ENCODE results near the gene TMEM115.

The TMEM115 gene

DNA sequence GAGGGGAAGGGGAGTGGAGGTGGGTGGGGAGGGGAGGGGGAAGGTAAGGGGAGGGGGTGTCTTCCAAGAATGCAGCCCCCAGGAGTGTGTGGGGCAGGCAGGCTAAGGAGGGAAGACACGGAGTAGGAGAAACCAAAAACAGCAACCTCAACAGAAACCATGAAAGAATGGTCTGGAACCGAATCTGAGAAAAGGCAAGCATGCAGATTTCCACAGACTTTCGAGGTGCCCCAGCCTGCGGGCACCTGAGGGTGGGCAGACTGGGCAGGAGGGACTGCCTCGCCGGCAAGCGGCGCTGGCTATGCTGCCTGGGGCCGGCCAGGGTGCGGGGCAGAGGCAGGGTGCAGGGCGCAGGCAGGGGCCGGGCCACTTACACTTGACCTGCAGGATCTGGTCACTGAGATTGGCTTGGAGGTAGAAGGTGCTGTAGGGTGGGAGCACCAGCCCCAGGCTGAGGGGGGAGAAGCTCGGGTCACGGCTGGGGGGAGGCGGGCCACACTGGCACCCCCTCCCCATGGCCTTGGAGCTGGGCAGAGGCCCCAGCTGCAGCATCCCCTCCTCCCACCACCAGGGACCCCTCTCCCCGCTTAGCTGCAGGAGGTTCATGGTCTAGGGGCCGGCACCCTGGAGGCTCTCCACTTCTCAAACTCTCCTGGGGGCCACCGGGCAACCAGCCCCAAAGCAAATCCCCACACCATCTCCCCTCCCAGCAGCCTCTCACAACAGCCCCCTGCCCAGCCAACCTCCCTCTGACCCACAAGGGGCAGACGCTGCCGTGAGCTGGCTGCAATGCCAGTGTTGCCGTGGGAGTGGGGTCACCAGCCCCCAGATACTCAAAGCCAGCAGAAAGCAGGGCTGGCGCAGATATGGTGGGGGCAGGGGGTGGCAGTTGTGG lies 15.3 kb upstream of the TMEM115 start:
- POLR2A ChIA-PET: no interaction called here
- H3K4me1 ChIP-seq (ENCODE audit: control insufficient read depth, insufficient read depth, low read length): no peaks in the 10 kb centered on the region
- H3K9me3 ChIP-seq (ENCODE audit: control insufficient read depth, insufficient read depth, low read depth, low read length): no peaks in the 10 kb centered on the region
- TF ChIP-seq ZNF335 (tag by site-specific recombination; conservative IDR thresholded peaks at IDR 0.05): no peak
- TF ChIP-seq ZBTB1 (tag by site-specific recombination; IDR thresholded peaks at IDR 0.05): no peak
- no peak for TF ChIP-seq KLF8 (tag by site-specific recombination; IDR thresholded peaks at IDR 0.05)
- TF ChIP-seq ZNF560 (tag by site-specific recombination; IDR thresholded peaks at IDR 0.05; ENCODE audit: borderline replicate concordance): no peak
- TF ChIP-seq ATF2 (tag by site-specific recombination; IDR thresholded peaks at IDR 0.05; ENCODE audit: low read depth): no peak
- TF ChIP-seq SP3 (tag by site-specific recombination; IDR thresholded peaks at IDR 0.05): no peak
- TF ChIP-seq TRIM28 (IDR thresholded peaks at IDR 0.05; ENCODE audit: borderline replicate concordance, low read length): no peak
- no peak for TF ChIP-seq HOXC10 (CRISPR knock-in tag; IDR thresholded peaks at IDR 0.05)
- no peak for TF ChIP-seq ZNF221 (tag by site-specific recombination; IDR thresholded peaks at IDR 0.05; ENCODE audit: borderline replicate concordance)
- TF ChIP-seq ZSCAN4 (tag by site-specific recombination; IDR thresholded peaks at IDR 0.05): no peak
- TF ChIP-seq, protein P1, sequence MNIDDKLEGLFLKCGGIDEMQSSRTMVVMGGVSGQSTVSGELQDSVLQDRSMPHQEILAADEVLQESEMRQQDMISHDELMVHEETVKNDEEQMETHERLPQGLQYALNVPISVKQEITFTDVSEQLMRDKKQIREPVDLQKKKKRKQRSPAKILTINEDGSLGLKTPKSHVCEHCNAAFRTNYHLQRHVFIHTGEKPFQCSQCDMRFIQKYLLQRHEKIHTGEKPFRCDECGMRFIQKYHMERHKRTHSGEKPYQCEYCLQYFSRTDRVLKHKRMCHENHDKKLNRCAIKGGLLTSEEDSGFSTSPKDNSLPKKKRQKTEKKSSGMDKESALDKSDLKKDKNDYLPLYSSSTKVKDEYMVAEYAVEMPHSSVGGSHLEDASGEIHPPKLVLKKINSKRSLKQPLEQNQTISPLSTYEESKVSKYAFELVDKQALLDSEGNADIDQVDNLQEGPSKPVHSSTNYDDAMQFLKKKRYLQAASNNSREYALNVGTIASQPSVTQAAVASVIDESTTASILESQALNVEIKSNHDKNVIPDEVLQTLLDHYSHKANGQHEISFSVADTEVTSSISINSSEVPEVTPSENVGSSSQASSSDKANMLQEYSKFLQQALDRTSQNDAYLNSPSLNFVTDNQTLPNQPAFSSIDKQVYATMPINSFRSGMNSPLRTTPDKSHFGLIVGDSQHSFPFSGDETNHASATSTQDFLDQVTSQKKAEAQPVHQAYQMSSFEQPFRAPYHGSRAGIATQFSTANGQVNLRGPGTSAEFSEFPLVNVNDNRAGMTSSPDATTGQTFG (tag by site-specific recombination; IDR thresholded peaks at IDR 0.05; ENCODE audit: borderline replicate concordance): no peak
- TF ChIP-seq ZNF23 (tag by site-specific recombination; IDR thresholded peaks at IDR 0.05; ENCODE audit: borderline replicate concordance): no peak
- no peak for TF ChIP-seq ZNF654 (tag by site-specific recombination; IDR thresholded peaks at IDR 0.05; ENCODE audit: low read depth)
- TF ChIP-seq ZNF549 (tag by site-specific recombination; IDR thresholded peaks at IDR 0.05): no peak
- CTCF ChIA-PET: interaction anchor here (1.2 kb wide), 1 partner anchor 14 kb away, joined by 3 read pairs; no protein-coding TSS in a partner anchor
- H3K4me3 ChIP-seq (ENCODE audit: low read depth, low read length): no peak overlapping the region
- H3K27ac ChIP-seq (ENCODE audit: extremely low read depth, low read depth, low read length): no peak overlapping the region
- H3K36me3 ChIP-seq (ENCODE audit: control insufficient read depth in 2 of 2, insufficient read depth in 1 of 2, low read length in 2 of 2): no peaks in the 10 kb centered on the region

GRCh38 chr3:50373146-50374051 lies 14.1 kb upstream of the TMEM115 start:
- Histone ChIP-seq H3K4me1 (ENCODE audit: control insufficient read depth, insufficient read depth, low read length) (no peaks in the 10 kb centered on the region), H3K9me3 (ENCODE audit: control insufficient read depth, insufficient read depth, low read depth, low read length) (no peaks in the 10 kb centered on the region), H3K36me3 (ENCODE audit: control insufficient read depth in 2 of 2, insufficient read depth in 1 of 2, low read length in 2 of 2) (no peaks in the 10 kb centered on the region), H3K4me3 (ENCODE audit: low read depth, low read length) (no peak overlapping the region), H3K27ac (ENCODE audit: extremely low read depth, low read depth, low read length) (no peak overlapping the region)
- CTCF ChIA-PET: no interaction called here
- POLR2A ChIA-PET: no interaction called here
- TF ChIP-seq, protein P1 (tag by site-specific recombination; IDR thresholded peaks at IDR 0.05; ENCODE audit: borderline replicate concordance): no peak
- TF ChIP-seq ZNF214 (tag by site-specific recombination; IDR thresholded peaks at IDR 0.05; ENCODE audit: borderline replicate concordance) (no peak), GLI4 (tag by site-specific recombination; IDR thresholded peaks at IDR 0.05) (no peak), ZNF549 (tag by site-specific recombination; IDR thresholded peaks at IDR 0.05) (no peak), ZNF426 (tag by site-specific recombination; IDR thresholded peaks at IDR 0.05) (no peak), ZNF843 (tag by site-specific recombination; IDR thresholded peaks at IDR 0.05) (no peak), ZNF707 (tag by site-specific recombination; IDR thresholded peaks at IDR 0.05) (no peak), ZNF302 (tag by site-specific recombination; IDR thresholded peaks at IDR 0.05; ENCODE audit: low read depth) (no peak)
- TF ChIP-seq, protein P2, sequence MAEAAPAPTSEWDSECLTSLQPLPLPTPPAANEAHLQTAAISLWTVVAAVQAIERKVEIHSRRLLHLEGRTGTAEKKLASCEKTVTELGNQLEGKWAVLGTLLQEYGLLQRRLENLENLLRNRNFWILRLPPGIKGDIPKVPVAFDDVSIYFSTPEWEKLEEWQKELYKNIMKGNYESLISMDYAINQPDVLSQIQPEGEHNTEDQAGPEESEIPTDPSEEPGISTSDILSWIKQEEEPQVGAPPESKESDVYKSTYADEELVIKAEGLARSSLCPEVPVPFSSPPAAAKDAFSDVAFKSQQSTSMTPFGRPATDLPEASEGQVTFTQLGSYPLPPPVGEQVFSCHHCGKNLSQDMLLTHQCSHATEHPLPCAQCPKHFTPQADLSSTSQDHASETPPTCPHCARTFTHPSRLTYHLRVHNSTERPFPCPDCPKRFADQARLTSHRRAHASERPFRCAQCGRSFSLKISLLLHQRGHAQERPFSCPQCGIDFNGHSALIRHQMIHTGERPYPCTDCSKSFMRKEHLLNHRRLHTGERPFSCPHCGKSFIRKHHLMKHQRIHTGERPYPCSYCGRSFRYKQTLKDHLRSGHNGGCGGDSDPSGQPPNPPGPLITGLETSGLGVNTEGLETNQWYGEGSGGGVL (tag by site-specific recombination; IDR thresholded peaks at IDR 0.05): peak; percentile 46; the same call in 1 of the 2 replicates

All from HEK293 (cell line).